Measurements from ENCODE around the gene DIP2C.
A peak's percentile ranks its signal among the peaks of the same experiment; 100 is the strongest.
"Not testable (repeated sequence)": the region's sequence is repeated elsewhere in the genome, so short reads cannot be mapped to it uniquely, and the experiment has no call there.

DIP2C gene

DNA sequence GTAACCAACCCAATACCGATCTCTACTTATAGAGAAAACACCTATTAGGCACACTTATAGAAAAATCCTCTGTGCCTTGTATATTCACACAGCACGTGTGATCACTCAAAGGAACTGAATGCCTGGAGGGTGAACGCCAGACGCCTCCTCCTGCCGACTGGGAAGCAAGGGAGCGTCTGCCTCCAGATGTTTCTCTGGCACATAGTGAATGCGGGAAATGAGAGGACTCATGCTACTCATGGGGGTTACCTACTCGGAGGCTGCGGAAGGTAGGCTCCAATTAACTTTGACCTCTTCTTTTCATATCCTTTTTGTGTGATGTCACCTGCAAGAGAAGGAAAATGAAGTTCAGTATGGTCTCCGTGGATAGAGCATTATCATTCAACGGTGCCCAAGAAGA, 203.3 kb downstream of the DIP2C start:
- no peak for DNase-seq (ENCODE audit: low read depth)
- Histone ChIP-seq H3K9me3 (ENCODE audit: control insufficient read depth, low read length) (no peaks in the 10 kb centered on the region), H3K36me3 (ENCODE audit: control insufficient read depth, insufficient read depth, low read length, severe bottlenecking) (peaks cover 28% of the 10 kb centered on the region)

DNA sequence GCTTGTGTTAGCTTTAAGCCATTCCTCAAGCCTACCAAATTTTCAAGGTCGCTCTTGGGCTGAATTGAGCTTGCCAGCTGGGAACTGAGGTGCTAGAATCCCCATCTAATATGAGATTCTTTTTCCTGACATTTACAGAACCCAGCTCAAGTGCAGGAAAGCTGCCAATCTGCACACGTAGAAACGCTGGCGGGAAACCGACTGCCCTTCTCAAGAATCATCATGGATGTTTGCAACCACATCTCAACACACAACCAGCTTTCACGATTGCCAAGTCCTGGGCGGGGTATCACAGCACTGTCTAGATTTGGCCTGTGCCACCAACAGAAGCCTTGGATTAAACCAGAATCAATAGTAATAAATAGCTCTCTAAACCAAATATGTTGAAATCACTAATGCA, 203.7 kb downstream of the DIP2C start:
- Histone ChIP-seq H3K4me1 (ENCODE audit: control insufficient read depth, insufficient read depth, low read length) (peaks cover 9% of the 10 kb centered on the region), H3K27me3 (replicated peaks; ENCODE audit: control insufficient read depth, insufficient read depth, low read length) (no peaks in the 10 kb centered on the region), H3K9ac (ENCODE audit: low read length) (no peak overlapping the region), H3K36me3 (ENCODE audit: control insufficient read depth, insufficient read depth, low read length, severe bottlenecking) (peaks cover 28% of the 10 kb centered on the region), H3K9me3 (ENCODE audit: control insufficient read depth, low read length) (no peaks in the 10 kb centered on the region), H3K4me3 (ENCODE audit: low read length) (no peak overlapping the region)
- DNase-seq (ENCODE audit: low read depth) = no peak

More for the DNA sequence above, 203.3 kb downstream of the DIP2C start:
- Histone ChIP-seq H3K4me3 (ENCODE audit: low read length) (no peak overlapping the region), H3K4me1 (ENCODE audit: control insufficient read depth, insufficient read depth, low read length) (peaks cover 13% of the 10 kb centered on the region), H3K9ac (ENCODE audit: low read length) (no peak overlapping the region), H3K27me3 (replicated peaks; ENCODE audit: control insufficient read depth, insufficient read depth, low read length) (no peaks in the 10 kb centered on the region)

DNA sequence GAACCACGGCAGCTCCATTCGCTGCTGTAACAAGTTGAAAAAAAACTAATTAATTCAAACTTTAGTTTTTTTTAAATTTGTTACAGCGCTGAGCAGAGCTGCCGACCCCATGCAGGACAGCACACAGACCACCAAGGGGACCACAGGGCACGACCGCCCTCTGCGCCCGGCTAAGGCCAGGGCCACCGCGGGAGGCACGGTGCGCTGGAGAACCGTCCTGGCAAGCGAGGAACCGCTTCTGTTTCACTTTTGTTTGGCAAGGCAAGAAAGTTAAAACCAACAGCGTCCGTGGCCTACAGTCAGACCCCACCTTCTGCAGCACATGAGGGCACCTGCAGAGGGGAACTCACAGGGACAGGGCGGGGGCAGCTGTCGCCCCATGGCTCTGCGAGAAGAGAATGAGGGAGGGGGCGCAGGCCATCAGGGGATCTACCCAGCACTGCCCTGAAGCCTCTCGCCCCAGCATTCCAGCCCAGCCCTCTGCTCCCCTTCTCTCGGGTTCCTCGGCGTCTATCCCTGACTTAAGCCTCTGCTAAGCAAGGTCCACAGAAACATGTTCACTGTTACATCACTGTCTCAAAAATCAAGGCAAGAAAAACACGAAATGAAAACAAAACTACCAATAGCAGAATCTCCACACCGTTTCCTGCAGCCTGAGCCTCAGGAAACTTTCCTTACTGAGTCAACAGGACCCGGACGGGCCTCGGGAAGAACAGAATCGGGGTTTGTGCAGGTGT, 204.4 kb downstream of the DIP2C start:
- peak overlapping the region; percentile 26 for H3K4me3 ChIP-seq (ENCODE audit: low read length)
- H3K36me3 ChIP-seq (ENCODE audit: control insufficient read depth, insufficient read depth, low read length, severe bottlenecking) = peaks cover 28% of the 10 kb centered on the region
- H3K9me3 ChIP-seq (ENCODE audit: control insufficient read depth, low read length) = no peaks in the 10 kb centered on the region
- H3K4me1 ChIP-seq (ENCODE audit: control insufficient read depth, insufficient read depth, low read length) = peaks cover 2% of the 10 kb centered on the region
- peak overlapping the region; percentile 0 for H3K9ac ChIP-seq (ENCODE audit: low read length)
- DNase-seq (ENCODE audit: low read depth) = peak; percentile 51
- H3K27me3 ChIP-seq (replicated peaks; ENCODE audit: control insufficient read depth, insufficient read depth, low read length) = no peaks in the 10 kb centered on the region

DNA sequence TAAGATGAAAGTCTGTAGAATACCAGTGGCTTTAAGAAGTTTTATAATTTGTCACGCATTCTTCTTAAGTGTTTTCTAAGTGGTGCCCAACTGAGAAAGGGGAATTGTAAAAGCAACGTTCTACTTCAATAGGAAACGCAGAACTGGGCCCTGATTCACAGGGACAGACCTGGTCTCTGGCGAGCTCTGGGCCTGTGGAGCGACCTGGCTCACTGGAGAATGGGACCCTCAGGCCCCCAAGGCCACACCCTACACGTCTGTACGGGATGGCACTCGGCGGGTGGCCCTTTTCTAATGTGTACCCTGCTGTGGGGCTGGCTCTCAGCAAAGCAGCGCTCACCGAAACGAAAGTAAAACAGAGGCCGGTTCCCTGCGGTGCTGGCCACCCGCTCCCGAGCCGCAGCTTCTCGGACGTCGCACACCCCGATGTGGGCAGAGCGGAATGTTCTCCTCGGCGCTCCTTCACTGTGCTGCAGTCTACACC, 205.0 kb downstream of the DIP2C start:
- peak overlapping the region; percentile 0 for H3K9ac ChIP-seq (ENCODE audit: low read length)

DNA sequence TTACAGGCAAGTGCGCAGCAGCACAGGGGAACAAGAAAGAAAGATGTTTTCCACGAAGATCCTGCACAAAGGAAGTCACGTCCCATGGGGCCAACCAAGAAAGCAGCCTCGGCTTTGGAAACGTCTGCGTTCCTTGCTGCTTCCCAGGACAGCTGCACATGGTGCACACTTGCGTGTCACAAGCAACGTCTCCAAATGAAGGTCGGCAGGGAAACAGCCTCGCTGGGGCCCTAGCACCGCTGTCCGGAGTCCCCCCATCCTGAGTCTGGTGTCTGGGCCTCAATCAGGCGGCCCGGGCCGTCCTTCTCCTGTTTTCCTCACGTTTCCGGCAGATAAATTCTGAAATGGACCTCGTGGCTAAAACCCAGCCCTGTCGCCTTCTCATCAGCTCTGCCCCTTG, 206.2 kb downstream of the DIP2C start:
- H3K9ac ChIP-seq (ENCODE audit: low read length) = no peak overlapping the region
- no peaks in the 10 kb centered on the region for H3K4me1 ChIP-seq (ENCODE audit: control insufficient read depth, insufficient read depth, low read length)
- no peaks in the 10 kb centered on the region for H3K27me3 ChIP-seq (replicated peaks; ENCODE audit: control insufficient read depth, insufficient read depth, low read length)
- DNase-seq (ENCODE audit: low read depth) = no peak
- no peaks in the 10 kb centered on the region for H3K9me3 ChIP-seq (ENCODE audit: control insufficient read depth, low read length)
- peaks cover 28% of the 10 kb centered on the region for H3K36me3 ChIP-seq (ENCODE audit: control insufficient read depth, insufficient read depth, low read length, severe bottlenecking)
- no peak overlapping the region for H3K4me3 ChIP-seq (ENCODE audit: low read length)

More for the DNA sequence above, 205.0 kb downstream of the DIP2C start:
- Histone ChIP-seq H3K4me3 (ENCODE audit: low read length) (peak overlapping the region; percentile 26), H3K9me3 (ENCODE audit: control insufficient read depth, low read length) (no peaks in the 10 kb centered on the region), H3K27me3 (replicated peaks; ENCODE audit: control insufficient read depth, insufficient read depth, low read length) (no peaks in the 10 kb centered on the region), H3K36me3 (ENCODE audit: control insufficient read depth, insufficient read depth, low read length, severe bottlenecking) (peaks cover 28% of the 10 kb centered on the region), H3K4me1 (ENCODE audit: control insufficient read depth, insufficient read depth, low read length) (no peaks in the 10 kb centered on the region)
- peak; percentile 88 for DNase-seq (ENCODE audit: low read depth)

DNA sequence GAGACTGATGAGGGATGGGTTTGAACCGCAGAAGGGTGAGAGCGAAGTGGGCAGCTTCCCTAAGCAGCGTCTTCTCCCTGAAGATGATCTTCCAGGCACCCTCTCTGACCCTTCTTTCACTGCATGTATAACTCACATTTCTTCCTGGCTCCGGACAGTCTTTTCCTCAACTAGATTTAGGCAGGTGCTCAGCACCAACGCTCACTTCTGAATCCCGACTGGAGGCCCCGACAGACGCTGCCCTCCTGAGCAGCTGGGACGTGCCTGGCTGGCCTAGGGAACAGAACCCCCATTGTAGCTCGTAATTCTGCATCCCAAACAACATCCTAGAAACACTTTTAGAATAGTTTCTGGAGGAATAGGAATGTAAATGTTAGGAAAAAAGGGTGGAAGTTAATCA, 206.6 kb downstream of the DIP2C start:
- H3K4me3 ChIP-seq (ENCODE audit: low read length) = no peak overlapping the region
- no peak for DNase-seq (ENCODE audit: low read depth)
- no peaks in the 10 kb centered on the region for H3K27me3 ChIP-seq (replicated peaks; ENCODE audit: control insufficient read depth, insufficient read depth, low read length)
- H3K36me3 ChIP-seq (ENCODE audit: control insufficient read depth, insufficient read depth, low read length, severe bottlenecking) = peaks cover 28% of the 10 kb centered on the region
- H3K4me1 ChIP-seq (ENCODE audit: control insufficient read depth, insufficient read depth, low read length) = no peaks in the 10 kb centered on the region
- H3K9ac ChIP-seq (ENCODE audit: low read length) = no peak overlapping the region
- H3K9me3 ChIP-seq (ENCODE audit: control insufficient read depth, low read length) = no peaks in the 10 kb centered on the region

DNA sequence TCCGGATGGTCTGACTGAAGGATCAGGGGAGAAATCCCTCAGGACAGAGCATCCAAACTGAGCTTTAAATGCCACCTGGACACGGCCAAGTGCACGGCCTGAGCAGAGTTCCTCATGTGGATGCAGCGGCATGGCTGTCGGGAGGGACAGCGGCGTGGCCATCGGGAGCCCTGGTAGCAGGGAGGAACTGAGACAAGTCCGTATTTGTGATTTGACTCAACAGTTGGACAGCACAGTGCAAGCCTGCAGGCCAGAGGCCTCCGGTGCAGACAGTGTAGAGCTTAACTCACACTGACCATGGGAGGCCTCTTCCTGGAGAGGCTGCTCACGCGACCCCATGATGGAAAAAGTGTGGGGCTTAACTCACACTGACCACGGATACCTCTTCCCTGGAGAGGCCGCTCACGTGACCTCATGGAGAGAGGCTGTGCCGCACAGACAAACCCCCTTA, 207.4 kb downstream of the DIP2C start:
- Histone ChIP-seq H3K4me1 (ENCODE audit: control insufficient read depth, insufficient read depth, low read length) (no peaks in the 10 kb centered on the region), H3K9ac (ENCODE audit: low read length) (no peak overlapping the region), H3K9me3 (ENCODE audit: control insufficient read depth, low read length) (no peaks in the 10 kb centered on the region), H3K4me3 (ENCODE audit: low read length) (no peak overlapping the region), H3K36me3 (ENCODE audit: control insufficient read depth, insufficient read depth, low read length, severe bottlenecking) (peaks cover 28% of the 10 kb centered on the region), H3K27me3 (replicated peaks; ENCODE audit: control insufficient read depth, insufficient read depth, low read length) (no peaks in the 10 kb centered on the region)
- no peak for DNase-seq (ENCODE audit: low read depth)

DNA sequence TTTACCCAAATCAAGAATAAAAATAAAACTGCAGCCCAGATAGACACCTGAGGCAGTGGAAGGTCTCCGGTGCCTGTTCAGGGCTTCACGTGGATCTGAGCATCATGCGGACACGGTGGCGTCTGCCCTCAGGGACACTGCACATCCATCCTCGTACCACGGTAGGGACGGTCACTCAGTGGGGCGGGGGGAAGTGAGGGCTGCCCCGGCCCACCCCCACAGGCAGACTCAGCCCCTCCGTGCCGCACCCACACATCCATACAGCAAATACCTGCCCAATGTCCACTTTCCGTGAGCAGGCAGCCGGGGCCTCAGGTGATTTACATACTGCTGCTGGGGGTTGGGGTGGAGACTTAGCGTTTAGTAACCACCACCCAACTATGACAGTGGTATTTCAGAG, 207.8 kb downstream of the DIP2C start:
- no peaks in the 10 kb centered on the region for H3K4me1 ChIP-seq (ENCODE audit: control insufficient read depth, insufficient read depth, low read length)
- no peak for DNase-seq (ENCODE audit: low read depth)
- no peak overlapping the region for H3K9ac ChIP-seq (ENCODE audit: low read length)
- H3K36me3 ChIP-seq (ENCODE audit: control insufficient read depth, insufficient read depth, low read length, severe bottlenecking) = peaks cover 28% of the 10 kb centered on the region
- no peak overlapping the region for H3K4me3 ChIP-seq (ENCODE audit: low read length)
- no peaks in the 10 kb centered on the region for H3K9me3 ChIP-seq (ENCODE audit: control insufficient read depth, low read length)
- no peaks in the 10 kb centered on the region for H3K27me3 ChIP-seq (replicated peaks; ENCODE audit: control insufficient read depth, insufficient read depth, low read length)

DNA sequence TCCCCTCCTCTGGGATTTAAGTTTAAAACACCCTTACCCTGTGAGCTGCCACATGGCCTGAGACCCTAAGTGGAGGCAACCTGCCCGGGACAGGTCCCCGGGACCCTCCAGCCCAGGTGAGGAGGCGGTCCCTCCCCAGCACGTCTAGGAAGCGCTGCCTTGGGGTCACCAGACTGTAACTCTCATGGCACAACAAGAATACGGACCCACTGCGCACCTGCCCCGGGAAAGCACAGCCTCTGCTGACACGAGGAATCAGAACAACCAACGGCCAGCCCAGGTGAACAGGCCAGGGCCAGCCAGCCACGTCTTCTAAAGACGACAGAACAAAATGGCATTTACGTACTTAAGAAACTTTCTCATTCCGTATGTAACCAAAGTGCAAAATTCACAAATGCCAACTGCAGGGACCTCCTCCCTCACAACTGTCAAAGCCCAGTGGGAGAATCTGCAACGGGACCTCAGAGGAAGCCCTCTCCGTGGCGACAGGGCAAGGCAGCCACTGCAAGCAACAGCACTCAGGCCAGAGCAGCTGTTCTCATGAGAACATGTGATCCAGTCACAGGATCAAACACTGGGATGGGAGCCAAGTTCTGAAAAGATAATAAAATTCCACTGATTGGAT, 208.4 kb downstream of the DIP2C start:
- Histone ChIP-seq H3K9ac (ENCODE audit: low read length) (no peak overlapping the region), H3K36me3 (ENCODE audit: control insufficient read depth, insufficient read depth, low read length, severe bottlenecking) (peaks cover 28% of the 10 kb centered on the region), H3K27me3 (replicated peaks; ENCODE audit: control insufficient read depth, insufficient read depth, low read length) (no peaks in the 10 kb centered on the region), H3K9me3 (ENCODE audit: control insufficient read depth, low read length) (no peaks in the 10 kb centered on the region), H3K4me1 (ENCODE audit: control insufficient read depth, insufficient read depth, low read length) (no peaks in the 10 kb centered on the region), H3K4me3 (ENCODE audit: low read length) (no peak overlapping the region)
- no peak for DNase-seq (ENCODE audit: low read depth)

DNA sequence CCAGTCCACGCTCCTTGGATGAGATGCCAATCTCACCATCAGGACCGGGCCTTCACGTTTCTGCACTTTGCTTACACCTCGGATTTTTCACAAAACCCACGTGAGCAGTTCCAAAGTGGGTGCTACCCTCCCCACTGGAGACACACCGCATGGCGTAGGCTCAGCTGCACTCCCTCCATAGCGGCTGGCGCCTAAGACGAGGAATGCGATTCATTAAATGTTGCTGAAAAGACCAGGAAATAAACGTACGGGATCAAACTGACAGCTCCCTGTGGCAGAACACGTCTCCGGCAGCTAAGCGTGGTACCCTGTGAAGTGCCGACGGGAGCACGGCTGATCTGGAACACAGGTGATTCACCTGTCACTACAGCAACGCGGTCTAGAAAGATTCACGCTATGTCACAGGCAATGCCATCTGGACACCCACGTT, 209.0 kb downstream of the DIP2C start:
- Histone ChIP-seq H3K4me1 (ENCODE audit: control insufficient read depth, insufficient read depth, low read length) (no peaks in the 10 kb centered on the region), H3K9ac (ENCODE audit: low read length) (no peak overlapping the region), H3K9me3 (ENCODE audit: control insufficient read depth, low read length) (no peaks in the 10 kb centered on the region), H3K27me3 (replicated peaks; ENCODE audit: control insufficient read depth, insufficient read depth, low read length) (no peaks in the 10 kb centered on the region), H3K4me3 (ENCODE audit: low read length) (no peak overlapping the region), H3K36me3 (ENCODE audit: control insufficient read depth, insufficient read depth, low read length, severe bottlenecking) (peaks cover 27% of the 10 kb centered on the region)
- DNase-seq (ENCODE audit: low read depth) = no peak

DNA sequence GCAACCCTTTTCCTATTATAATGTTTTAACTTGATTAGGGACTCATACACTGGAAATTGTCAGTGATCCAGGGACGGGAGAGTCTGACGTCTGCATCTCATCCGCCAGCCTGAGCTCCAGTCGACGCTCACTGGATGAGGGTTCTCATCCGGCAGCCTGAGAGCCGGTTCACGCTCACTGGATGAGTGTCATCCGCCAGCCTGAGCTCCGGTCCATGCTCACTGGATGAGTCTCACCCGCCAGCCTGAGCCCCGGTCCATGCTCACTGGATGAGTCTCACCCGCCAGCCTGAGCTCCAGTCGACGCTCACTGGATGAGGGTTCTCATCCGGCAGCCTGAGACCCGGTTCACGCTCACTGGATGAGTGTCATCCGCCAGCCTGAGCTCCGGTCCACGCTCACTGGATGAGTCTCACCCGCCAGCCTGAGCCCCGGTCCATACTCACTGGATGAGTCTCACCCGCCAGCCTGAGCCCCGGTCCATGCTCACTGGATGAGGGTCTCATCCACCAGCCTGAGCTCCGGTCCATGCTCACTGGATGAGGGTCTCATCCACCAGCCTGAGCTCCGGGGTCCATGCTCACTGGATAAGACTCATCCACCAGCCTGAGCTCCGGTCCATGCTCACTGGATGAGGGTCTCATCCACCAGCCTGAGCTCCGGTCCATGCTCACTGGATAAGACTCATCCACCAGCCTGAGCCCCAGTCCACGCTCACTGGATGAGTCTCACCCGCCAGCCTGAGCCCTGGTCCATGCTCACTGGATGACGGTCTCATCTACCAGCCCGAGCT, 209.6 kb downstream of the DIP2C start:
- peaks cover 28% of the 10 kb centered on the region for H3K36me3 ChIP-seq (ENCODE audit: control insufficient read depth, insufficient read depth, low read length, severe bottlenecking)
- H3K4me3 ChIP-seq (ENCODE audit: low read length); H3K9me3 ChIP-seq (ENCODE audit: control insufficient read depth, low read length); H3K27me3 ChIP-seq (replicated peaks; ENCODE audit: control insufficient read depth, insufficient read depth, low read length); H3K9ac ChIP-seq (ENCODE audit: low read length); DNase-seq (ENCODE audit: low read depth); H3K4me1 ChIP-seq (ENCODE audit: control insufficient read depth, insufficient read depth, low read length): not testable (repeated sequence)

All from adipocyte (in vitro differentiated cells).